Duodenal mucosa (tissue), 2 donors: ENCODE measurements around the gene LTF.

Experiments
- H3K27ac ChIP-seq: one replicate; pipeline ENCODE4 v1.7.0; 2013; ENCODE audit warnings: low read depth, low read length
- H3K27me3 ChIP-seq, 2 donors: one replicate each; pipeline ENCODE4 v1.7.0; 2013; ENCODE audit warnings: low read length in 2 of 2, control low read depth in 1 of 2; ENCODE audit not compliant: insufficient read depth in 2 of 2, control insufficient read depth in 1 of 2
- H3K36me3 ChIP-seq, 2 donors: one replicate each; pipeline ENCODE4 v1.7.0; 2013; ENCODE audit warnings: low read length in 2 of 2, control low read depth in 1 of 2; ENCODE audit not compliant: insufficient read depth in 2 of 2, control insufficient read depth in 1 of 2
- H3K4me1 ChIP-seq, 2 donors: one replicate each; pipeline ENCODE4 v1.7.0; 2013; ENCODE audit warnings: low read length in 2 of 2, control low read depth in 1 of 2; ENCODE audit not compliant: insufficient read depth in 2 of 2, control insufficient read depth in 1 of 2
- H3K4me3 ChIP-seq, 2 donors: one replicate each; pipeline ENCODE4 v1.7.0; 2013; ENCODE audit warnings: low read length in 2 of 2, low read depth in 1 of 2
- H3K9ac ChIP-seq, 2 donors: one replicate each; pipeline ENCODE4 v1.7.0; 2013; ENCODE audit warnings: low read length in 2 of 2, low read depth in 1 of 2
- H3K9me3 ChIP-seq, 2 donors: one replicate each; pipeline ENCODE4 v1.7.0; 2013; ENCODE audit warnings: low read length in 2 of 2, control low read depth in 1 of 2; ENCODE audit not compliant: control insufficient read depth in 1 of 2

LTF gene

GRCh38 chr3:46464326-46465195, at the start of gene LTF:
LTF (minus strand) TSS chr3:46464905; CDS start chr3:46464867, 38 bp downstream.
- H3K4me3 ChIP-seq, result no peak within 1 kb of the TSS
- H3K9ac ChIP-seq, result no peak within 1 kb of the TSS
- H3K9me3 ChIP-seq, result no peaks in the 10 kb centered on the region
- no peaks in the 10 kb centered on the region for H3K4me1 ChIP-seq
- no peak within 1 kb of the TSS for H3K27ac ChIP-seq
- no peaks in the 10 kb centered on the region for H3K36me3 ChIP-seq
- peaks cover 21 to 27% of the 10 kb centered on the region in 2 donors for H3K27me3 ChIP-seq

DNA sequence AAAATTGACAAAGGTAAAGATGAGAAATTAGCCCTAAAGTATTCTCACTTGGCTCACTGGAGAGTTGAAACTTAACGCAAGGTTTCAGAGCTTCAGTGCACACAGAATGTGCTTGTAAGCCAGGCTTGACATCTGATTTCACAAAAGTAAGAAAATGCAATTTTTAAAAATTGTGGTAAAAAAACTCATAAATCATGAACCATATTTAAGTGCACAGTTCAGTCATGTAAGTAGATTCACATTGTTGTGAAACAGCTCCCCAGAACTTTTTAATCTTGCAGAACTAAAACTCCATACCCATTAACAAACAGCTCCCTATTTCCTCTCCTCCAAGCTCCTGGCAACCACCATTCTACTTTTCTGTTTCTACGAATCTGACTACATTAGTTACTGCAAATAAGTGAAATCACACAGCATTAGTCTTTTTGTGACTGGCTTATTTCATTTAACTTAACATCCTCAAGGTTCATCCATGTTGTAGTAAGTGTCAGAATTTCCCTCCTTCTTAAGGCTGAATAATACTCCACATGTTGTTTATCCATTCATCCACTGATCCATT, 47.6 kb upstream of the LTF start:
- Histone ChIP-seq H3K9ac (no peak overlapping the region), H3K36me3 (no peaks in the 10 kb centered on the region), H3K9me3 (no peaks in the 10 kb centered on the region), H3K4me3 (no peak overlapping the region), H3K27me3 (no peaks in the 10 kb centered on the region), H3K4me1 (no peaks in the 10 kb centered on the region), H3K27ac (no peak overlapping the region)

DNA sequence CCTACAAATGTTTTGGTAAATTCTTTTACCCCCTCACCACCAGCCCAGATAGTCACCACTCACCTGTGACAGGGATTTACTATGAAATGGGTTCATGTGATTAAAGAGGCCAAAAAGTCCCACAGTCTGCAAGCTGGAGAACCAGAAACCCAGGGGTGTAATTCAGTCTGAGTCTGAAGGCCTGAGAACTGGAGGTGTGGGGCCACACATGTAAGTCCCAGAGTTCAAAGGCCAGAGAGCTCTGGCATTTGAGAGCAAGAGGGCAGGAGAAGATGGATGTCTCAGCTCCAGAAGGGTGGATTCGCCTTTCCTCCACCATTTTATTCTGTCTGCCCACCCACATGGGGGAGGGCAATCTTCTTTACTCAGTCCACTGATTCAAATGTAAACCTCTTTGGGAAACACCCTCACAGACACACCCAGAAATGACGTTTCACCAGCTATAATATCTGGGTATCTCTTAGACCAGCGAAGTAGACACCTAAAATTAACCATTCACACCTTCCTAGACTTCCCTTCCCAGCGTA, 45.0 kb upstream of the LTF start:
- H3K36me3 ChIP-seq, result no peaks in the 10 kb centered on the region

GRCh38 chr3:46508850-46509591, 44.3 kb upstream of the LTF start:
- Histone ChIP-seq H3K9me3 (no peaks in the 10 kb centered on the region), H3K4me1 (no peaks in the 10 kb centered on the region), H3K4me3 (no peak overlapping the region), H3K9ac (no peak overlapping the region), H3K36me3 (no peaks in the 10 kb centered on the region), H3K27me3 (no peaks in the 10 kb centered on the region), H3K27ac (no peak overlapping the region)

More for the DNA sequence above, 45.0 kb upstream of the LTF start:
- Histone ChIP-seq H3K9me3 (no peaks in the 10 kb centered on the region), H3K9ac (no peak overlapping the region), H3K4me3 (no peak overlapping the region), H3K27me3 (no peaks in the 10 kb centered on the region), H3K4me1 (no peaks in the 10 kb centered on the region), H3K27ac (no peak overlapping the region)

GRCh38 chr3:46506526-46506925, 41.8 kb upstream of the LTF start:
- Histone ChIP-seq H3K27me3 (no peaks in the 10 kb centered on the region), H3K27ac (no peak overlapping the region), H3K36me3 (no peaks in the 10 kb centered on the region), H3K4me3 (no peak overlapping the region), H3K9me3 (no peaks in the 10 kb centered on the region), H3K4me1 (no peaks in the 10 kb centered on the region), H3K9ac (no peak overlapping the region)

DNA sequence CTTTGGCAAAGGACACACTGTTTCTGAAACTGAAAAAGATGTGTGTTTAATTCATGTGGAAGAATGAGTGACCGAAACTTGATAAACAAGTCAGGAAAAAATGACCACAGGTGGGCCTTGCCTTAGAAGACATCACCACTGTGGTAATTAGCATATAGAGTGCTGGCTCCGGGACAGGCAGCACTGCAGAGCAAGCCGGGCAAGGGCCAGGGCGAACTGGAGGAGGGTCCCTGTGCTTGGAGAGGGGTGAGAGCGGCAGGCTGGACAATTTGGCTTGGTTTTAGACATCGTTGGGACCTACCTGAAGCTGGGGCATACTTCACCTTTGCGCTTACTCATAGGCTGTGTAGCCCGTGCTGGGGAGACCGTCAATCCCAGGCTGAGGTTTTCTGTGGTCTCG, 41.2 kb upstream of the LTF start:
- Histone ChIP-seq H3K4me1 (no peaks in the 10 kb centered on the region), H3K9ac (no peak overlapping the region), H3K27me3 (no peaks in the 10 kb centered on the region), H3K9me3 (no peaks in the 10 kb centered on the region), H3K4me3 (no peak overlapping the region), H3K27ac (no peak overlapping the region), H3K36me3 (no peaks in the 10 kb centered on the region)

DNA sequence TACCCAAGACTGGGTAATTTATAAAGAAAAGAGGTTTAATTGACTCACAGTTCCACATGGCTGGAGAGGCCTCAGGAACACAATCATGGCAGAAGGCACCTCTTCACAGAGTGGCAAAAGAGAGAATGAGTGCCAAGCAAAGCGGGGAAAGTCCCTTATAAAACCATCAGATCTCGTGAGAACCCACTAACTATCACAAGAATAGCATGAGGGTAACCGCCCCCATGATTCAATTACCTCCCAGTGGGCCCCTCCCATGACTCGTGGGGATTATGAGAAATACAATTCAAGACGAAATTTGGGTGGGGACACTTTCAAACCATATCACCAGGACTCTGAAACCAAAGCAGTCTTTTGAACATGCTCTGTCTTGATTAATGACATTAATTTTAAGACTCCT, 40.1 kb upstream of the LTF start:
- Histone ChIP-seq H3K9me3 (no peaks in the 10 kb centered on the region), H3K4me3 (no peak overlapping the region), H3K27me3 (no peaks in the 10 kb centered on the region), H3K36me3 (no peaks in the 10 kb centered on the region), H3K9ac (no peak overlapping the region), H3K27ac (no peak overlapping the region), H3K4me1 (no peaks in the 10 kb centered on the region)

DNA sequence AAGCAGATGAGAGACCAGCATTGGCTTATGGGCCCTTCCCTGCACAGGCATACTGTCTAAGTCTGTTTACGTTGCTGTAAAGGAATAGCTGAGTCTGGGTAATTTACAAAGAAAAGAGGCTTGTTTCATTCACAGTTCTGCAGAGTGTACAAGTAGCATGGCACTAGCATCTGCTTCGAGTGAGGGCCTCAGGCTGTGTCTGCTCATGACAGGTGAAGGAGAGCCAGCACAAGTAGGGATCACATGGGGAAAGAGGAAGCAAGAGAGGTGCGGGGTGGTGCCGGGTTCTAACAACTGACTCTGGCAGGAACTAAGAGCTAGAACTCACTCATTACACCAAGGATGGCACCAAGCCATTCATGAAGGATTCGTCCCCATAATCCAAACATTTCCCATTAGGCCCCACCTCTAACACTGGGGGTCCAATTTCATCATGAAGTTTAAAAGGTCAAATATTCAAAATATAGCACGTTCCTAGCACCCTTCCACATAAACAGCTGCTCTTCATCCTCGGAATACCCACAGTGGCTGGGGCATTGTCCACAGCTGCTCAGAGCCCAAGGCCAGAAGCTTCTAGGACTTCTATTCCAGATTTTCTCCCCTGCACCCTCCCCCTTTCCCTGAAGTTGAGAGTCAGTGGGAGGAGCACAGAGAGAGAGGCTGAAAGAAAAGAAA, 38.6 kb upstream of the LTF start:
- Histone ChIP-seq H3K4me3 (no peak overlapping the region), H3K36me3 (no peaks in the 10 kb centered on the region), H3K4me1 (no peaks in the 10 kb centered on the region), H3K27me3 (no peaks in the 10 kb centered on the region), H3K27ac (no peak overlapping the region), H3K9me3 (no peaks in the 10 kb centered on the region), H3K9ac (no peak overlapping the region)

DNA sequence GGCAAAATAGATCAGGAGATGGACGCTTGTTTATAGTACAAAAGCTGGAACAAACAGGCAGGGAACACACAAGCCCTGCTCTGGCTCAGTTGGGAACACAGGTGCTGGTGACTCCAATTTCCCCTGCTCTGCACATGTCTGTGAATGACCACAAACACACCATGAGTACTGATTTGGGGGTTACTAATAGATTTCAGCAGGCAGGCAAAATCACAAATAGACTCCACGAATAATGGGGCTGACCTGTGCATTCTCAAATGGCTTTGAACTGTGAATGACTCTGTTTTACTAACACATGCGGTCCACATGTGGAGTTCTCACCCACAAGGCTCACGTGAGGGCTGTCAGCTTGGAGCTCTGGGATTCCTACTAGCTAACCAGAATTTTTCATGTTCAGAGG, 37.0 kb upstream of the LTF start:
- Histone ChIP-seq H3K9ac (no peak overlapping the region), H3K36me3 (no peaks in the 10 kb centered on the region), H3K9me3 (no peaks in the 10 kb centered on the region), H3K27me3 (no peaks in the 10 kb centered on the region), H3K4me1 (no peaks in the 10 kb centered on the region), H3K27ac (no peak overlapping the region), H3K4me3 (no peak overlapping the region)
